HepG2 (cell line): ENCODE measurements around the gene TSHZ2. TPM values are rescaled to one million over a fixed set of nuclear protein-coding genes. Genes with fewer than 3 reads are reported as not detected.

Experiments used
- ATAC-seq: fragments of 200-7000 bp; cut with Tn5 transposase; 3 replicates; pipeline ENCODE4 v1.9.1; 2020; ENCODE audit warnings: mild to moderate bottlenecking, moderate library complexity
- BruUV-seq: library from RNA; stranded (reverse); fragments of 400-500 nt; replicated peaks from 2 replicates; lab custom pipeline; 2021; lab: Mats Ljungman, UMichigan
- CTCF ChIA-PET: fragments of 300-600 bp; formaldehyde crosslinking; extraction: SDS; loops from one replicate; lab custom pipeline; 2021; ENCODE audit warnings: low total read pairs, inconsistent platforms, low intra/inter-chr PET ratio; lab: Yijun Ruan, JAX
- POLR2A ChIA-PET: fragments of 350-600 bp; sonication (Branson Sonifier 250); formaldehyde crosslinking; loops from one replicate; lab custom pipeline; 2020; ENCODE audit warnings: antibody characterized with exemption, inconsistent platforms; lab: Yijun Ruan, JAX
- DNase-seq: peaks from one replicate; pipeline ENCODE4 v3.0.0-alpha.2; 2015; ENCODE audit warnings: low spot score
- FAIRE-seq: peaks from 3 replicates; lab custom pipeline; 2011; peaks lifted over from hg19 to GRCh38; lab: Jason Lieb, UNC
- H2AFZ ChIP-seq: one replicate; pipeline ENCODE4 v1.6.1; 2011; ENCODE audit warnings: low read length, inconsistent platforms
- H3K27ac ChIP-seq: fragments of 300-600 bp; 3 replicates; pipeline ENCODE4 v1.8.0; 2011; ENCODE audit warnings: mixed run types, mild to moderate bottlenecking, mixed read lengths, low read length, inconsistent platforms; ENCODE audit not compliant: insufficient read depth; ENCODE audit errors: extremely low read length
- H3K27me3 ChIP-seq, 2 experiments: fragments of 200-600 bp in 1 of 2; 2 replicates in 1 of 2; 3 replicates in 1 of 2; pipeline versions ENCODE4 v1.6.0 to v1.8.0; 2011; ENCODE audit warnings: low read length in 2 of 2, mild to moderate bottlenecking in 2 of 2, moderate library complexity in 2 of 2, inconsistent platforms in 1 of 2; ENCODE audit not compliant: insufficient read depth in 2 of 2, control insufficient read depth in 1 of 2
- H3K36me3 ChIP-seq, 2 experiments: fragments of 200-600 bp in 1 of 2; replicated peaks in 1 of 2; 2 replicates in 1 of 2; 3 replicates in 1 of 2; pipeline versions ENCODE4 v1.5.1 to v1.8.0; 2011; ENCODE audit warnings: low read length in 2 of 2, inconsistent platforms in 1 of 2; ENCODE audit not compliant: insufficient read depth in 2 of 2, control insufficient read depth in 1 of 2
- H3K4me1 ChIP-seq: 2 replicates; pipeline ENCODE4 v1.5.1; 2012; ENCODE audit warnings: low read length, inconsistent platforms; ENCODE audit not compliant: insufficient read depth
- H3K4me2 ChIP-seq: 2 replicates; pipeline ENCODE4 v1.6.0; 2011; ENCODE audit warnings: low read depth, low read length, inconsistent platforms
- H3K4me3 ChIP-seq, 3 experiments: fragments of 200-600 bp in 1 of 3; sonication (generic), shearing (Covaris generic) in 1 of 3; replicated peaks in 1 of 3; 2 replicates each; pipeline ENCODE4 v1.5.1; 2011 to 2016; ENCODE audit warnings: low read length in 3 of 3, inconsistent platforms in 2 of 3, low read depth in 2 of 3, mild to moderate bottlenecking in 2 of 3, control low read depth in 1 of 3, mixed read lengths in 1 of 3; ENCODE audit not compliant: insufficient read depth in 1 of 3
- H3K79me2 ChIP-seq: one replicate; pipeline ENCODE4 v1.6.1; 2011; ENCODE audit warnings: low read length, inconsistent platforms; ENCODE audit not compliant: insufficient read depth
- H3K9ac ChIP-seq: 2 replicates; pipeline ENCODE4 v1.6.0; 2011; ENCODE audit warnings: mild to moderate bottlenecking, low read depth, low read length, inconsistent platforms; ENCODE audit not compliant: insufficient read depth
- H3K9me3 ChIP-seq: 2 replicates; pipeline ENCODE4 v1.5.1; 2012; ENCODE audit warnings: mild to moderate bottlenecking, low read length
- H4K20me1 ChIP-seq: 2 replicates; pipeline ENCODE4 v1.6.0; 2011; ENCODE audit warnings: inconsistent platforms, mild to moderate bottlenecking, low read length, moderate library complexity; ENCODE audit not compliant: insufficient read depth
- EZH2 ChIP-seq: conservative IDR thresholded peaks from 2 replicates; pipeline ENCODE4 v1.6.1; 2012; ENCODE audit warnings: mild to moderate bottlenecking, low read depth, low read length, moderate library complexity
- HOXA7 ChIP-seq: sonication (generic); formaldehyde crosslinking; IDR thresholded peaks from 2 replicates; pipeline ENCODE4 v1.8.1; 2022; ENCODE audit warnings: mild to moderate bottlenecking, missing genetic modification reagents, moderate library complexity
- MED1 ChIP-seq: sonication (generic); formaldehyde crosslinking; IDR thresholded peaks from 2 replicates; pipeline ENCODE4 v1.4.0; 2020; ENCODE audit warnings: missing genetic modification reagents
- SALL1 ChIP-seq: sonication (generic); formaldehyde crosslinking; IDR thresholded peaks from 2 replicates; pipeline ENCODE4 v1.8.0; 2022; ENCODE audit warnings: mild to moderate bottlenecking, missing genetic modification reagents
- TBX3 ChIP-seq: fragments of 450-650 bp; IDR thresholded peaks from 2 replicates; pipeline ENCODE4 v1.6.1; 2017; ENCODE audit warnings: antibody characterized with exemption, mild to moderate bottlenecking, inconsistent platforms, borderline replicate concordance
- TP53 ChIP-seq: sonication (generic); formaldehyde crosslinking; conservative IDR thresholded peaks from 2 replicates; pipeline ENCODE4 v1.4.0; 2020; ENCODE audit warnings: missing genetic modification reagents
- ZMAT3 ChIP-seq: sonication (generic); formaldehyde crosslinking; conservative IDR thresholded peaks from 2 replicates; pipeline ENCODE4 v1.7.0; 2021; ENCODE audit warnings: missing genetic modification reagents
- ZNF17 ChIP-seq: sonication (generic); formaldehyde crosslinking; IDR thresholded peaks from 2 replicates; pipeline ENCODE4 v1.5.0; 2020; ENCODE audit warnings: mild to moderate bottlenecking, missing genetic modification reagents
- ZNF234 ChIP-seq: sonication (generic); formaldehyde crosslinking; conservative IDR thresholded peaks from 2 replicates; pipeline ENCODE4 v1.5.1; 2020; ENCODE audit warnings: mild to moderate bottlenecking, missing genetic modification reagents
- ZNF260 ChIP-seq: sonication (generic); formaldehyde crosslinking; IDR thresholded peaks from 2 replicates; pipeline ENCODE4 v1.4.0; 2020; ENCODE audit warnings: missing genetic modification reagents, low read depth, mild to moderate bottlenecking, borderline replicate concordance
- ZNF335 ChIP-seq: sonication (generic); formaldehyde crosslinking; IDR thresholded peaks from 2 replicates; pipeline ENCODE4 v1.4.0; 2020; ENCODE audit warnings: missing genetic modification reagents
- ZNF382 ChIP-seq: sonication (generic); formaldehyde crosslinking; IDR thresholded peaks from 2 replicates; pipeline ENCODE4 v1.5.0; 2020; ENCODE audit warnings: missing genetic modification reagents, mild to moderate bottlenecking, borderline replicate concordance
- ZNF570 ChIP-seq: sonication (generic); formaldehyde crosslinking; IDR thresholded peaks from 2 replicates; pipeline ENCODE4 v1.4.0; 2020; ENCODE audit warnings: mild to moderate bottlenecking, missing genetic modification reagents, borderline replicate concordance
- WGBS: methylation state at CpG from one replicate; pipeline ENCODE4 v1.1.6; 2017; ENCODE audit warnings: low lambda C conversion rate; 5-methylcytosine and 5-hydroxymethylcytosine counted together
- in situ Hi-C: cut with HindIII; loops from 2 replicates; pipeline ENCODE4 v1.10.0; 2017; ENCODE audit warnings: low pct_unique_long_range_greater_than_20kb; ENCODE audit not compliant: extremely low pct_ligation_motif_present
- intact Hi-C: fragments of 100-400 bp; cut with micrococcal nuclease; formaldehyde crosslinking; loops from one replicate; pipeline ENCODE4 v1.10.0; 2022; ENCODE audit not compliant: unreplicated experiment
- polyA plus RNA-seq, 8 experiments: library from polyadenylated mRNA; depleted of rRNA in 3 of 8; stranded (reverse) in 7 of 8; unstranded in 1 of 8; fragments of >200 nt; fragmentation: Illumina TruSeq in 4 of 8; extraction: Trizol in 4 of 8; gene quantifications; 2 replicates each; pipeline versions ENCODE4 v1.2.1 to v1.2.3, GENCODE V29; 2011 to 2016; ENCODE audit warnings: low read depth in 4 of 8, missing spikeins in 1 of 8, mixed read lengths in 1 of 8; ENCODE audit not compliant: insufficient read depth in 1 of 8
- total RNA-seq, 5 experiments: library from RNA; depleted of rRNA; stranded (reverse); fragments of >200 nt; fragmentation: Illumina TruSeq; extraction: Trizol; gene quantifications; 2 replicates each; pipeline ENCODE4 v1.2.3, GENCODE V29; 2016; ENCODE audit warnings: low read depth in 1 of 5
- TF ChIP-seq, protein P1 (sequence below): sonication (generic); formaldehyde crosslinking; IDR thresholded peaks from 2 replicates; pipeline ENCODE4 v1.4.0; 2020; ENCODE audit warnings: missing genetic modification reagents
- TF ChIP-seq, protein P2 (sequence below): sonication (generic); formaldehyde crosslinking; IDR thresholded peaks from 2 replicates; pipeline ENCODE4 v1.4.0; 2020; ENCODE audit warnings: mild to moderate bottlenecking, missing genetic modification reagents

The TSHZ2 gene
- total and polyA plus RNA-seq, 2 of the 13 experiments (the other 11 are each of a cell fraction or from before 2014, with no cell fraction given), result 0.01 TPM; not detected in 1

- no peak for FAIRE-seq
- Histone ChIP-seq H3K27ac (no peak overlapping the region), H3K4me1 (no peaks in the 10 kb centered on the region), H3K9ac (no peak overlapping the region)
- no peak for ATAC-seq
- DNase-seq, result no peak
- POLR2A ChIA-PET, result no interaction called here
- TF ChIP-seq, protein P1, sequence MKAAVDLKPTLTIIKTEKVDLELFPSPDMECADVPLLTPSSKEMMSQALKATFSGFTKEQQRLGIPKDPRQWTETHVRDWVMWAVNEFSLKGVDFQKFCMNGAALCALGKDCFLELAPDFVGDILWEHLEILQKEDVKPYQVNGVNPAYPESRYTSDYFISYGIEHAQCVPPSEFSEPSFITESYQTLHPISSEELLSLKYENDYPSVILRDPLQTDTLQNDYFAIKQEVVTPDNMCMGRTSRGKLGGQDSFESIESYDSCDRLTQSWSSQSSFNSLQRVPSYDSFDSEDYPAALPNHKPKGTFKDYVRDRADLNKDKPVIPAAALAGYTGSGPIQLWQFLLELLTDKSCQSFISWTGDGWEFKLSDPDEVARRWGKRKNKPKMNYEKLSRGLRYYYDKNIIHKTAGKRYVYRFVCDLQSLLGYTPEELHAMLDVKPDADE (CRISPR knock-in tag), result no peak
- no peak for TF ChIP-seq SALL1
- no peak for TF ChIP-seq HOXA7 (CRISPR knock-in tag)
- TF ChIP-seq TBX3, result no peak
- TF ChIP-seq ZNF260 (CRISPR knock-in tag), result no peak
- no peak for TF ChIP-seq ZNF382 (CRISPR knock-in tag)
- TF ChIP-seq EZH2, result no peak
- no peak for TF ChIP-seq ZNF234
- no peak for TF ChIP-seq ZNF17 (CRISPR knock-in tag)
- no peak for TF ChIP-seq ZNF570
- TF ChIP-seq ZMAT3 (CRISPR knock-in tag), result no peak
- no peak for TF ChIP-seq TP53 (CRISPR knock-in tag)
- TF ChIP-seq MED1, result no peak
- TF ChIP-seq, protein P2, sequence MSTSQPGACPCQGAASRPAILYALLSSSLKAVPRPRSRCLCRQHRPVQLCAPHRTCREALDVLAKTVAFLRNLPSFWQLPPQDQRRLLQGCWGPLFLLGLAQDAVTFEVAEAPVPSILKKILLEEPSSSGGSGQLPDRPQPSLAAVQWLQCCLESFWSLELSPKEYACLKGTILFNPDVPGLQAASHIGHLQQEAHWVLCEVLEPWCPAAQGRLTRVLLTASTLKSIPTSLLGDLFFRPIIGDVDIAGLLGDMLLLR (CRISPR knock-in tag), result no peak
- TF ChIP-seq ZNF335 (CRISPR knock-in tag), result no peak
- TF ChIP-seq, all 625 proteins: peak for 0
- Histone ChIP-seq H3K79me2 (no peaks in the 10 kb centered on the region), H4K20me1 (no peaks in the 10 kb centered on the region), H3K4me2 (no peak overlapping the region), H3K4me3 (no peak overlapping the region), H2AFZ (no peak overlapping the region), H3K36me3 (no peaks in the 10 kb centered on the region), H3K27me3 (no peaks in the 10 kb centered on the region), H3K9me3 (no peaks in the 10 kb centered on the region)
- 0% methylated on average over 1 of the region's 1 CpG for whole genome bisulfite sequencing
- CTCF ChIA-PET, result no interaction called here
- no TSS peak for BruUV-seq
- intact Hi-C loops, result no loop called here
- in situ Hi-C loops, result no loop called here
Observed at GRCh38 chr20:53245574-53245973, 273.4 kb downstream of the TSHZ2 start.
